Epithelial cell of esophagus (primary cell): ENCODE results near the gene ITPK1.

Source experiments
- DNase-seq: peaks from one replicate; pipeline ENCODE4 v3.0.0; 2010; ENCODE audit warnings: low read depth
- H3K4me3 ChIP-seq: 2 replicates; pipeline ENCODE4 v1.5.1; 2011; ENCODE audit warnings: mild to moderate bottlenecking, low read length, control low read depth
- CTCF ChIP-seq: IDR thresholded peaks from 2 replicates; pipeline ENCODE4 v1.5.1; 2011; ENCODE audit warnings: low read depth, mild to moderate bottlenecking, low read length, control low read depth, inconsistent platforms; ENCODE audit not compliant: insufficient read depth; ENCODE audit errors: missing control alignments

The ITPK1 gene

DNA sequence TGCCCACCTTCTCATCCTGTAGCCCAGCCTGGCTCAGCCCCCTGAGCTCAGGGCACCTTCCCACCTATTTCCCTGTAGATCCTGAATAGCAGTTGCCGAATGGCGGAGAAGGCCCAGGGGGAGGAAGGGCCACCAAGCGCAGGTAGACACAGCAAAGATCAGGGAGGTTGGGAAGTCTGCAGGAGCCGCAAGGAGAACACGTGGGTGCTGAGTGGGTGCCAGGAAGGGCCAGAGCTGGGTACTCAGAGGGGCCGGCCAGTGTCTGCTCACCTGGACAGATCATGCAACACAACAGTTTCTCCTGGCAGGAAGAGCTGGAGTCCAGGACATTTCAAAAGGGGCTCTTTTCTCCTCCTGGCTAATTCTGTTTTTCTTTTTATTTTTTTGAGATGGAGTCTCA, 162.2 kb downstream of the ITPK1 start:
- DNase-seq = no peak
- TF ChIP-seq CTCF = no peak
- no peak overlapping the region for H3K4me3 ChIP-seq

GRCh38 chr14:92952481-92953298, 163.0 kb downstream of the ITPK1 start:
- no peak overlapping the region for H3K4me3 ChIP-seq
- TF ChIP-seq CTCF = no peak
- DNase-seq = no peak

DNA sequence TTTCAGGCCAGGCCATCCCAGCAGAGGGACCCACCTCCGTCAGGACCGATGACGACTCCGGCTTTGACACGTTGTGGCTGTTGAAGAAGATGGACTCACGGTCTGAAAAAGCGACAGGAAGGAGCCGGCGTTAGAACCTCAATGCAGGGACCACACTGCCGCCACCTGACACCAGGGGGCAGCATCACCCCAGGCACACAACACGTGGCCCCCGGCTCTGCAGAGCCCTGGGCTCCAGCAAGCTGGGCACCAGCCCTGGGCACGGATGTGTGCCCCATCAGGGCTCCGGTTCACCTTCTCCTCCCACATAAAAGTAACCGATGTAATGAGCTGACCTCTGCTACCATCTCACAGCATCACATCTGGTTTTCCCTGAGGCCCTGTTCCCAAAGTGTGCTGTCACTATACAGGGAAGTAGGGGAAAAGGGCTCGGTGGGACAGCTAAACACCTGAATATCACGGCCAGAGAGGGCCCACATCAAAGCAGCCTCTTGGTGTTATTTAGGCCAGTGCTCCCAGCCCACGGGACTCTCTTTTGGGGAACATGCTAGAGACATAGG, 163.7 kb downstream of the ITPK1 start:
- DNase-seq = peak; percentile 71

DNA sequence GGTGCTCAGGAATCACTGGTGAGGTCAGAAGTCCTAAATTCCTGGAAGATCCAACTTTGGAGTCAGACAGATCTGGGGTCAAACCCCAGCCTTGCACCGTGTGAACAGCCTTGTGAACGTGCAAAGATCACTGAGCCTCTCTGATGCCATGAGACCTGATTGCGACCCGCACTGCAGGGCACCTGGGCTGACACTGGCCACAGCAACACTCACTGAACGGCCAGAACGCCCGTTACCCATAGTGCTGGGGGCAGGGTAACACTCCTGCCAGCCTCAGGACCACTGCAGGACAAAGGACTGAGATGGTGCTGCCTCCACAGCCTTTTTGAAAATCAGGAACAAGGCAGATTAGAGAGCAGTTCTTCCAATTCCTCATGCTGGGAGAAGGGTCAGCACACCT, 164.5 kb downstream of the ITPK1 start:
- no peak for DNase-seq

More for the DNA sequence above, 163.7 kb downstream of the ITPK1 start:
- H3K4me3 ChIP-seq = no peak overlapping the region
- TF ChIP-seq CTCF = peak; percentile 87

GRCh38 chr14:92950773-92951172, 165.0 kb downstream of the ITPK1 start:
- no peak for DNase-seq
- TF ChIP-seq CTCF = no peak
- no peak overlapping the region for H3K4me3 ChIP-seq

More for the DNA sequence above, 164.5 kb downstream of the ITPK1 start:
- no peak overlapping the region for H3K4me3 ChIP-seq
- no peak for TF ChIP-seq CTCF

DNA sequence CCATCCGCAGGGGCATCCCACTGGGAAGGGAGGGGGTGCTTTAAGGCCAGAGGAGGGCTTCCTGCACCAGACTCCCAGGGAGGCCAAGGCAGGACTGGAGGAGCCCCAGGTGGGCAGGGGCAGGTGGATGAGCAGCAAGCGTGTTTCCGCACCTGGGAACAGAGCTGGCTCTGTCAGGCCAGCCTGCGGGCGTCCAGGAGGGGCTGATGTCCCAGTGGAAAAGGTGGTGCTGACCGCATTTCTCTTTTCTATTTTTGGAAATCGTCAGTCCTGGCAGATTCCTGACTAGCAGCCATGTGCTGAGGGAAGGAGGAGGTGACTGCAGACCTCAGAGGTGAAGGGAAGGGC, 165.6 kb downstream of the ITPK1 start:
- H3K4me3 ChIP-seq = no peak overlapping the region
- no peak for DNase-seq
- no peak for TF ChIP-seq CTCF
